Stimulated activated CD8-positive, alpha-beta memory T cell treated with anti-CD3 and anti-CD28 coated beads, Interleukin-15, amount 100 ng/mL, for 48 hours (primary cell): Measurements from ENCODE around the gene SESN3.

ENCODE experiments used
- DNase-seq, 2 donors: peaks; one replicate each; pipeline ENCODE4 v3.0.0-alpha.2; 2020; ENCODE audit warnings: low read depth in 2 of 2

Gene SESN3

DNA sequence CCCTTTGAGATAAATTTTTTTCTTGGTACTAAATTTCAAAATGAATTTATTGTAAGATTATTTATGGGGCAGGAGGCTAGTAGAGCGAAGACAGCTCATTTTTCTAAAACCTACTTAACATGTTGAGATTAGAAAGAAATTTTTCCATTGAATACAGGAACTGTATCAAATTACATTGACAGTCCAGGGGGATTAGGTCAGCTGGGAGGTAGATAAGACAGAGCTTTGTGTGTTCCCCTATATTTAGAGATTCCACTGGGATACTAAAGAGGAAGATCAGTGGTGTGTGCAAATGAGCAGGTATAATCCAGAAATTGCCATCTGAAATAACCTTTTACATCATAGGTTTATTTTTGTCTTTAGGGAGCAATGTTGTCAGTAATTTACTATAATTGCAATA, 109.3 kb downstream of the SESN3 start:
- DNase-seq: no peak

DNA sequence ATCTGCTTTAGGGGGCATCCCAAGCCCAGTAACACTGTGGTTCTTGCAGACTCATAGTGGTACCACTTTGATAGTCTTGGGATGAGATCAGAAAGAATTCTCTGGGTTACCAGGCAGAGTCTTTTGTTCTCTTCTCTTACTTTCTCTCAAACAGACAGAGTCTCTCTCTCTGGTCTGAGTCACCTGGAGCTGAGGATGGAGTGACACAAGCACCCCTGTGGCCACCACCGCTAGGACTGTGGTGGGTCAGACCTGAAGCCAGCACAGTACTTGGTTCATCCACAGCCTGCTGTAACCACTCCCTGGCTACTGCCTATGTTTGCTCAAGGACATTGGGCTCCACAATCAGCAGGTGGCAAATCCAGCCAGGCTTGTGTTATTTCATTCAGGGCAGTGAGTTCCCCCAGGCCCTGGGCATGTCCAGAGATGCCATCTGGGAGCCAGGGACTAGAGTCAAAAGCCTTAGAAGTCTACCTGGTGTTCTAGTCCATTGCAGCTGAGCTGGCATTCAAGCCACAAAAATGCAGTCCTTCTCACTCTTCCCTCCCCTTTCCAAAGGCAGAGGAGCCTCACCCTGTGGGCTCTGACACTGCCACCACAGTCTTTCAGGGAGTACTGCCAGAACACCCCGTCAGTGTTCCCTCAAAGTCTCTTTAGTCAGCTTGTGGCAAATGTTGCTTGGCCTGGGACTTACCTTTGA, 111.5 kb downstream of the SESN3 start:
- DNase-seq: peak in 1 of 2 donors; percentile 5

DNA sequence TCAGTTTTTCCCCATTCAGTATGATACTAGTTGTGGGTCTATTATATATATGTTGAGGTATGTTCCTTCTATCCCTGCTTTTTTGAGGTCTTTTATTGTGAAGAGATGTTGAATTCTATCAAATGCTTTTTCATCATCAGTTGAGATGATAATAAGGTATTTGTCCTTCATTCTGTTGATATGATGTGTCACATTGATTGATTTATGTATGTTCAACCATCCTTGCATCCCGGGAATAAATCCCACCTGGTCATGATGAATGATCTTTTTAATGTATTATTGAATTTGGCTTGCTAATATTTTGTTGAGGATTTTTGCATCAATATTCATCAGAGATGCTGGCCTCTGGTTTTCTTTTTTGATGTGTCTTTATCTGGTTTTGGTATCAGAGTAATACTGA, 115.4 kb downstream of the SESN3 start:
- no peak for DNase-seq
